Activated CD4-positive, alpha-beta T cell treated with anti-CD3 and anti-CD28 coated beads for 36 hours (primary cell): ENCODE data around the gene MTMR2. TPM values are rescaled to one million over a fixed set of nuclear protein-coding genes. Genes with fewer than 3 reads are reported as not detected.

Experiments used
- ATAC-seq: fragments of 200-7000 bp; cut with Tn5 transposase; one replicate; pipeline ENCODE4 v1.10.0; 2021; ENCODE audit warnings: mild to moderate bottlenecking, moderate library complexity
- CTCF ChIA-PET: fragments of 350-600 bp; sonication (Branson Sonifier 250); formaldehyde crosslinking; loops from one replicate; lab custom pipeline; 2021; ENCODE audit warnings: antibody characterized with exemption; lab: Charles Lee
- POLR2A ChIA-PET: fragments of 350-600 bp; sonication (Branson Sonifier 250); formaldehyde crosslinking; loops from one replicate; lab custom pipeline; 2021; ENCODE audit warnings: antibody characterized with exemption, inconsistent platforms; lab: Charles Lee
- DNase-seq: peaks from one replicate; pipeline ENCODE4 v3.0.0-alpha.2; 2020
- H3K27ac Mint-ChIP-seq: one replicate; pipeline ENCODE4 v1.8.0; 2021; ENCODE audit warnings: mixed read lengths
- H3K27me3 Mint-ChIP-seq: one replicate; pipeline ENCODE4 v1.8.0; 2021; ENCODE audit warnings: mixed read lengths
- H3K36me3 Mint-ChIP-seq: one replicate; pipeline ENCODE4 v1.8.0; 2021; ENCODE audit warnings: low read depth, mixed read lengths
- H3K4me1 Mint-ChIP-seq: one replicate; pipeline ENCODE4 v1.8.0; 2021; ENCODE audit warnings: mixed read lengths
- H3K4me3 Mint-ChIP-seq: one replicate; pipeline ENCODE4 v1.8.0; 2021; ENCODE audit warnings: mild to moderate bottlenecking, moderate library complexity, mixed read lengths
- H3K9me3 Mint-ChIP-seq: one replicate; pipeline ENCODE4 v1.8.0; 2021; ENCODE audit warnings: low read depth, mixed read lengths
- intact Hi-C, 2 experiments: fragments of 100-400 bp; cut with DNase I in 1 of 2; cut with micrococcal nuclease in 1 of 2; formaldehyde crosslinking; loops; one replicate each; pipeline versions ENCODE4 v1.14.2 to v1.15.1; 2022 to 2024; cut with DNase I, micrococcal nuclease
- total RNA-seq, 2 experiments: library from RNA; stranded (reverse); gene quantifications; one replicate each; pipeline ENCODE4 v1.2.3, GENCODE V29; 2021

The MTMR2 gene
- total RNA-seq, 2 experiments from 2014 or later, result 32.8 to 36.5 TPM

- Mint-ChIP-seq H3K27me3 (no peaks in the 10 kb centered on the region), H3K9me3 (no peaks in the 10 kb centered on the region), H3K27ac (no peak overlapping the region), H3K4me1 (no peaks in the 10 kb centered on the region), H3K36me3 (peaks cover 7% of the 10 kb centered on the region), H3K4me3 (no peak overlapping the region)
- peak; percentile 74 for ATAC-seq
- ChIA-PET CTCF (interaction anchor here (0.6 to 3.5 kb wide), 11 partner anchors 10 to 581 kb away, joined by 3 to 23 read pairs (median 4); partner anchors contain the start of gene MAML2), POLR2A (interaction anchor here (0.5 to 0.8 kb wide), 3 partner anchors 59 to 65 kb away, joined by 3 to 5 read pairs (median 3); partner anchors contain the start of genes CEP57 and FAM76B)
- intact Hi-C loops, result loop anchor here (1.0 kb wide), 2 partner anchors 544 to 577 kb away; no protein-coding TSS in a partner anchor
- DNase-seq, result peak; percentile 56
These were observed 74.7 kb downstream of the MTMR2 start for GRCh38 chr11:95849087-95849825.

GRCh38 chr11:95845167-95845566 lies 78.7 kb downstream of the MTMR2 start:
- no peaks in the 10 kb centered on the region for H3K9me3 Mint-ChIP-seq

GRCh38 chr11:95835768-95836488 lies 88.0 kb downstream of the MTMR2 start:
- Mint-ChIP-seq H3K27ac (no peak overlapping the region), H3K4me3 (no peak overlapping the region), H3K9me3 (no peaks in the 10 kb centered on the region), H3K4me1 (peaks cover 6% of the 10 kb centered on the region), H3K27me3 (no peaks in the 10 kb centered on the region), H3K36me3 (peaks cover 43% of the 10 kb centered on the region)
- ChIA-PET CTCF (interaction anchor here (0.6 to 5.0 kb wide), 36 partner anchors 9 to 684 kb away, joined by 3 to 39 read pairs (median 4); partner anchors contain the start of genes FAM76B and MAML2), POLR2A (interaction anchor here (0.5 to 0.7 kb wide), 2 partner anchors 190 to 503 kb away, joined by 3 read pairs; no protein-coding TSS in a partner anchor)
- DNase-seq, result peak; percentile 69
- peak; percentile 87 for ATAC-seq
- intact Hi-C loops, result loop anchor here (1.0 to 5.0 kb wide), 9 partner anchors 86 to 590 kb away; partner anchors contain the start of genes MAML2 (in 2 of the 2) and MTMR2 (in 1 of the 2)

More at GRCh38 chr11:95845167-95845566, 78.7 kb downstream of the MTMR2 start:
- CTCF ChIA-PET, result interaction anchor here (0.6 to 1.2 kb wide), 3 partner anchors 9 to 366 kb away, joined by 3 to 5 read pairs (median 4); no protein-coding TSS in a partner anchor
- ATAC-seq, result no peak
- POLR2A ChIA-PET, result no interaction called here
- Mint-ChIP-seq H3K4me3 (no peak overlapping the region), H3K36me3 (peaks cover 10% of the 10 kb centered on the region), H3K4me1 (no peaks in the 10 kb centered on the region), H3K27me3 (no peaks in the 10 kb centered on the region), H3K27ac (no peak overlapping the region)
- DNase-seq, result no peak
- intact Hi-C loops, result no loop called here

- H3K27me3 Mint-ChIP-seq, result no peaks in the 10 kb centered on the region
- H3K36me3 Mint-ChIP-seq, result peaks cover 46% of the 10 kb centered on the region
- ChIA-PET CTCF (interaction anchor here (0.7 to 5.0 kb wide), 26 partner anchors 9 to 683 kb away, joined by 3 to 39 read pairs (median 4); partner anchors contain the start of gene MAML2), POLR2A (interaction anchor here (0.7 kb wide), 1 partner anchor 503 kb away, joined by 3 read pairs; no protein-coding TSS in a partner anchor)
- H3K27ac Mint-ChIP-seq, result no peak overlapping the region
- no peaks in the 10 kb centered on the region for H3K9me3 Mint-ChIP-seq
- intact Hi-C loops, result loop anchor here (5.0 kb wide), 4 partner anchors 87 to 507 kb away; partner anchors contain the start of genes MAML2 (in 1 of the 2) and MTMR2 (in 1 of the 2)
- ATAC-seq (no peak), DNase-seq (no peak)
- no peak overlapping the region for H3K4me3 Mint-ChIP-seq
- H3K4me1 Mint-ChIP-seq, result peaks cover 11% of the 10 kb centered on the region
These were observed 88.6 kb downstream of the MTMR2 start for GRCh38 chr11:95835351-95835750.

- Mint-ChIP-seq H3K4me3 (no peak overlapping the region), H3K9me3 (no peaks in the 10 kb centered on the region), H3K4me1 (peaks cover 18% of the 10 kb centered on the region), H3K27me3 (no peaks in the 10 kb centered on the region), H3K27ac (no peak overlapping the region), H3K36me3 (peaks cover 49% of the 10 kb centered on the region)
- DNase-seq (no peak), ATAC-seq (no peak)
- CTCF ChIA-PET, result interaction anchor here (1.1 to 5.0 kb wide), 7 partner anchors 10 to 593 kb away, joined by 3 to 39 read pairs (median 6); partner anchors contain the start of gene MAML2
- POLR2A ChIA-PET, result no interaction called here
- intact Hi-C loops, result no loop called here
These were observed 90.5 kb downstream of the MTMR2 start for GRCh38 chr11:95833378-95833777.

- POLR2A ChIA-PET, result no interaction called here
- CTCF ChIA-PET, result interaction anchor here (0.8 to 5.0 kb wide), 9 partner anchors 9 to 737 kb away, joined by 3 to 39 read pairs (median 5); partner anchors contain the start of gene MAML2
- peak overlapping the region; percentile 10 for H3K27ac Mint-ChIP-seq
- no peak for ATAC-seq
- intact Hi-C loops, result no loop called here
- no peaks in the 10 kb centered on the region for H3K9me3 Mint-ChIP-seq
- peaks cover 46% of the 10 kb centered on the region for H3K36me3 Mint-ChIP-seq
- H3K4me1 Mint-ChIP-seq, result peaks cover 18% of the 10 kb centered on the region
- no peak overlapping the region for H3K4me3 Mint-ChIP-seq
- H3K27me3 Mint-ChIP-seq, result no peaks in the 10 kb centered on the region
- no peak for DNase-seq
These were observed 91.1 kb downstream of the MTMR2 start for GRCh38 chr11:95832763-95833162.

- intact Hi-C loops, result no loop called here
- Mint-ChIP-seq H3K4me3 (no peak overlapping the region), H3K36me3 (peaks cover 42% of the 10 kb centered on the region), H3K27ac (peak overlapping the region; percentile 51), H3K9me3 (no peaks in the 10 kb centered on the region), H3K4me1 (peaks cover 18% of the 10 kb centered on the region), H3K27me3 (no peaks in the 10 kb centered on the region)
- peak; percentile 36 for ATAC-seq
- POLR2A ChIA-PET, result no interaction called here
- no peak for DNase-seq
- CTCF ChIA-PET, result interaction anchor here (1.0 to 2.4 kb wide), 3 partner anchors 13 to 374 kb away, joined by 3 to 6 read pairs (median 3); no protein-coding TSS in a partner anchor
These were observed 92.6 kb downstream of the MTMR2 start for GRCh38 chr11:95831198-95831883.

GRCh38 chr11:95829580-95830259 lies 94.2 kb downstream of the MTMR2 start:
- intact Hi-C loops, result no loop called here
- H3K4me1 Mint-ChIP-seq, result peaks cover 15% of the 10 kb centered on the region
- H3K27me3 Mint-ChIP-seq, result no peaks in the 10 kb centered on the region
- H3K36me3 Mint-ChIP-seq, result peaks cover 45% of the 10 kb centered on the region
- peak; percentile 8 for DNase-seq
- peak overlapping the region; percentile 63 for H3K27ac Mint-ChIP-seq
- CTCF ChIA-PET, result interaction anchor here (0.7 to 2.4 kb wide), 6 partner anchors 11 to 596 kb away, joined by 3 to 8 read pairs (median 4); no protein-coding TSS in a partner anchor
- POLR2A ChIA-PET, result no interaction called here
- no peak overlapping the region for H3K4me3 Mint-ChIP-seq
- H3K9me3 Mint-ChIP-seq, result no peaks in the 10 kb centered on the region
- ATAC-seq, result peak; percentile 91

- Mint-ChIP-seq H3K27me3 (no peaks in the 10 kb centered on the region), H3K27ac (no peak overlapping the region), H3K4me3 (no peak overlapping the region), H3K36me3 (peaks cover 44% of the 10 kb centered on the region), H3K4me1 (peaks cover 15% of the 10 kb centered on the region), H3K9me3 (no peaks in the 10 kb centered on the region)
- DNase-seq (no peak), ATAC-seq (no peak)
- ChIA-PET POLR2A (no interaction called here), CTCF (interaction anchor here (0.8 to 1.9 kb wide), 3 partner anchors 34 to 566 kb away, joined by 3 to 8 read pairs (median 3); no protein-coding TSS in a partner anchor)
- intact Hi-C loops, result no loop called here
These were observed 96.2 kb downstream of the MTMR2 start for GRCh38 chr11:95827696-95828095.

- intact Hi-C loops, result no loop called here
- Mint-ChIP-seq H3K4me1 (no peaks in the 10 kb centered on the region), H3K9me3 (no peaks in the 10 kb centered on the region), H3K36me3 (peaks cover 55% of the 10 kb centered on the region), H3K4me3 (no peak overlapping the region), H3K27ac (no peak overlapping the region), H3K27me3 (no peaks in the 10 kb centered on the region)
- POLR2A ChIA-PET, result no interaction called here
- no peak for DNase-seq
- CTCF ChIA-PET, result interaction anchor here (2.0 kb wide), 1 partner anchor 15 kb away, joined by 6 read pairs; no protein-coding TSS in a partner anchor
- peak; percentile 39 for ATAC-seq
These were observed 102.3 kb downstream of the MTMR2 start for GRCh38 chr11:95821640-95822039.
